Osteoblast (primary cell): Measurements from ENCODE around the gene TBL1XR1. TPM values are rescaled to one million over a fixed set of nuclear protein-coding genes. Genes with fewer than 3 reads are reported as not detected.

ENCODE experiments used
- DNase-seq: peaks from one replicate; pipeline ENCODE4 v3.0.0; 2011; ENCODE audit warnings: low spot score, mixed read lengths; ENCODE audit not compliant: insufficient read length; ENCODE audit errors: missing footprints
- H2AFZ ChIP-seq: 2 replicates; pipeline ENCODE4 v1.6.0; 2011; ENCODE audit warnings: mild to moderate bottlenecking, low read length
- H3K27ac ChIP-seq: 2 replicates; pipeline ENCODE4 v1.5.1; 2011; ENCODE audit warnings: mild to moderate bottlenecking, low read depth, low read length, moderate library complexity
- H3K27me3 ChIP-seq: 2 replicates; pipeline ENCODE4 v1.6.0; 2012; ENCODE audit warnings: mild to moderate bottlenecking, control low read depth, inconsistent platforms, low read length, moderate library complexity; ENCODE audit not compliant: insufficient read depth
- H3K36me3 ChIP-seq: 2 replicates; pipeline ENCODE4 v1.5.1; 2011; ENCODE audit warnings: mild to moderate bottlenecking, low read length, control low read depth, moderate library complexity; ENCODE audit not compliant: insufficient read depth
- H3K4me1 ChIP-seq: 2 replicates; pipeline ENCODE4 v1.5.1; 2011; ENCODE audit warnings: mild to moderate bottlenecking, low read length, control low read depth, moderate library complexity; ENCODE audit not compliant: insufficient read depth
- H3K4me2 ChIP-seq: 2 replicates; pipeline ENCODE4 v1.6.0; 2011; ENCODE audit warnings: mild to moderate bottlenecking, low read length; ENCODE audit not compliant: insufficient read depth
- H3K4me3 ChIP-seq: fragments of 200-600 bp; sonication (generic); 3 replicates; pipeline ENCODE4 v1.5.1; 2012; ENCODE audit warnings: mild to moderate bottlenecking, low read length, inconsistent platforms; ENCODE audit not compliant: insufficient read depth
- H3K79me2 ChIP-seq: 2 replicates; pipeline ENCODE4 v1.6.0; 2012; ENCODE audit warnings: mild to moderate bottlenecking, low read length, control low read depth, inconsistent platforms; ENCODE audit not compliant: insufficient read depth
- H3K9me3 ChIP-seq: 2 replicates; pipeline ENCODE4 v1.5.1; 2011; ENCODE audit warnings: low read depth, low read length, control low read depth
- H4K20me1 ChIP-seq: 2 replicates; pipeline ENCODE4 v1.6.0; 2012; ENCODE audit warnings: mild to moderate bottlenecking, low read length, control low read depth; ENCODE audit not compliant: insufficient read depth
- CTCF ChIP-seq: IDR thresholded peaks from 2 replicates; pipeline ENCODE4 v1.5.1; 2011; ENCODE audit warnings: mild to moderate bottlenecking, low read depth, low read length, moderate library complexity; ENCODE audit errors: extremely low read depth
- total RNA-seq: library from RNA; depleted of rRNA; stranded (reverse); fragments of >200 nt; gene quantifications from 2 replicates; pipeline ENCODE4 v1.2.3, GENCODE V29; 2012

Gene TBL1XR1
- total RNA-seq, 1 donor: 297 TPM

GRCh38 chr3:177096615-177097014, 100.7 kb downstream of the TBL1XR1 start:
- H3K4me1 ChIP-seq: no peaks in the 10 kb centered on the region
- H3K9me3 ChIP-seq: no peaks in the 10 kb centered on the region
- H3K27ac ChIP-seq: no peak overlapping the region
- no peak overlapping the region for H3K4me3 ChIP-seq
- DNase-seq: no peak
- H3K4me2 ChIP-seq: no peak overlapping the region
- no peaks in the 10 kb centered on the region for H3K27me3 ChIP-seq
- TF ChIP-seq CTCF: no peak
- H3K79me2 ChIP-seq: peaks cover 97% of the 10 kb centered on the region
- no peak overlapping the region for H2AFZ ChIP-seq
- peaks cover 43% of the 10 kb centered on the region for H4K20me1 ChIP-seq
- no peaks in the 10 kb centered on the region for H3K36me3 ChIP-seq

GRCh38 chr3:177093966-177094365, 103.3 kb downstream of the TBL1XR1 start:
- peaks cover 95% of the 10 kb centered on the region for H3K79me2 ChIP-seq
- no peak overlapping the region for H3K4me3 ChIP-seq
- TF ChIP-seq CTCF: no peak
- H3K27ac ChIP-seq: no peak overlapping the region
- DNase-seq: no peak
- no peaks in the 10 kb centered on the region for H3K4me1 ChIP-seq
- H2AFZ ChIP-seq: no peak overlapping the region
- H3K4me2 ChIP-seq: no peak overlapping the region
- H4K20me1 ChIP-seq: peaks cover 51% of the 10 kb centered on the region
- no peaks in the 10 kb centered on the region for H3K27me3 ChIP-seq
- no peaks in the 10 kb centered on the region for H3K36me3 ChIP-seq
- no peaks in the 10 kb centered on the region for H3K9me3 ChIP-seq

- no peak for DNase-seq
- no peak for TF ChIP-seq CTCF
- Histone ChIP-seq H3K4me1 (no peaks in the 10 kb centered on the region), H3K4me2 (no peak overlapping the region), H2AFZ (no peak overlapping the region), H3K4me3 (no peak overlapping the region), H4K20me1 (peaks cover 41% of the 10 kb centered on the region), H3K79me2 (peaks cover 97% of the 10 kb centered on the region), H3K36me3 (no peaks in the 10 kb centered on the region), H3K27ac (no peak overlapping the region), H3K9me3 (no peaks in the 10 kb centered on the region), H3K27me3 (no peaks in the 10 kb centered on the region)
Observed at GRCh38 chr3:177089901-177090300, 107.4 kb downstream of the TBL1XR1 start.

- Histone ChIP-seq H3K4me1 (no peaks in the 10 kb centered on the region), H3K9me3 (no peaks in the 10 kb centered on the region), H4K20me1 (peaks cover 36% of the 10 kb centered on the region), H3K4me2 (no peak overlapping the region), H3K4me3 (no peak overlapping the region), H3K27ac (no peak overlapping the region), H3K36me3 (no peaks in the 10 kb centered on the region), H2AFZ (no peak overlapping the region), H3K27me3 (no peaks in the 10 kb centered on the region), H3K79me2 (peaks cover 97% of the 10 kb centered on the region)
- DNase-seq: no peak
- TF ChIP-seq CTCF: no peak
Observed at GRCh38 chr3:177089110-177089509, 108.2 kb downstream of the TBL1XR1 start.
